ENCODE measurements around the gene IL9.

The IL9 gene

GRCh38 chr5:135895474-135896006, at the start of gene IL9:
TSS of gene IL9 (minus strand) at chr5:135895841. CDS start at chr5:135895816, 25 bp downstream.
- H3K27me3 ChIP-seq (ENCODE audit: insufficient read depth, low read length) = no peaks in the 10 kb centered on the region
- no peak within 1 kb of the TSS for H3K4me2 ChIP-seq (ENCODE audit: low read length)
- no peak within 1 kb of the TSS for H3K27ac ChIP-seq (ENCODE audit: low read depth, low read length, poor library complexity, severe bottlenecking)
- H3K36me3 ChIP-seq (ENCODE audit: insufficient read depth, low read length) = no peaks in the 10 kb centered on the region
- no peaks in the 10 kb centered on the region for H3K9me2 ChIP-seq (ENCODE audit: low read depth, low read length)
- H2AFZ ChIP-seq (ENCODE audit: low read length) = no peak within 1 kb of the TSS
- TF ChIP-seq EZH2 (IDR thresholded peaks at IDR 0.05; ENCODE audit: borderline replicate concordance, low read length) = no peak
- TF ChIP-seq CTCF (IDR thresholded peaks at IDR 0.05; ENCODE audit: low read length) = no peak
- H3K4me1 ChIP-seq (ENCODE audit: insufficient read depth, low read length, severe bottlenecking) = no peaks in the 10 kb centered on the region
- H3K9me3 ChIP-seq (ENCODE audit: low read length) = no peaks in the 10 kb centered on the region
- no peak within 1 kb of the TSS for H3K4me3 ChIP-seq (ENCODE audit: low read depth, low read length, poor library complexity, severe bottlenecking)
- H3K9ac ChIP-seq (ENCODE audit: low read length) = no peak within 1 kb of the TSS
- no peaks in the 10 kb centered on the region for H3K79me2 ChIP-seq (ENCODE audit: insufficient read depth, low read length)
- no peaks in the 10 kb centered on the region for H4K20me1 ChIP-seq (ENCODE audit: insufficient read depth, low read length)
- no peaks in the 10 kb centered on the region for H3F3A ChIP-seq (ENCODE audit: insufficient read depth, low read length)

- Histone ChIP-seq H3K4me2 (ENCODE audit: low read length) (no peak overlapping the region), H3K9me2 (ENCODE audit: low read depth, low read length) (no peaks in the 10 kb centered on the region), H3K9ac (ENCODE audit: low read length) (no peak overlapping the region), H2AFZ (ENCODE audit: low read length) (no peak overlapping the region), H3K79me2 (ENCODE audit: insufficient read depth, low read length) (no peaks in the 10 kb centered on the region), H3K4me3 (ENCODE audit: low read depth, low read length, poor library complexity, severe bottlenecking) (no peak overlapping the region), H3K4me1 (ENCODE audit: insufficient read depth, low read length, severe bottlenecking) (no peaks in the 10 kb centered on the region), H3K27ac (ENCODE audit: low read depth, low read length, poor library complexity, severe bottlenecking) (no peak overlapping the region), H3K9me3 (ENCODE audit: low read length) (no peaks in the 10 kb centered on the region), H3F3A (ENCODE audit: insufficient read depth, low read length) (no peaks in the 10 kb centered on the region), H3K36me3 (ENCODE audit: insufficient read depth, low read length) (no peaks in the 10 kb centered on the region), H4K20me1 (ENCODE audit: insufficient read depth, low read length) (no peaks in the 10 kb centered on the region), H3K27me3 (ENCODE audit: insufficient read depth, low read length) (no peaks in the 10 kb centered on the region)
- TF ChIP-seq CTCF (IDR thresholded peaks at IDR 0.05; ENCODE audit: low read length) = peak; percentile 75
- no peak for TF ChIP-seq EZH2 (IDR thresholded peaks at IDR 0.05; ENCODE audit: borderline replicate concordance, low read length)
Measured at GRCh38 chr5:135944967-135945560, 49.4 kb upstream of the IL9 start.

- Histone ChIP-seq H3K27me3 (ENCODE audit: insufficient read depth, low read length) (no peaks in the 10 kb centered on the region), H3K4me1 (ENCODE audit: insufficient read depth, low read length, severe bottlenecking) (no peaks in the 10 kb centered on the region), H3K79me2 (ENCODE audit: insufficient read depth, low read length) (no peaks in the 10 kb centered on the region), H3F3A (ENCODE audit: insufficient read depth, low read length) (no peaks in the 10 kb centered on the region), H3K27ac (ENCODE audit: low read depth, low read length, poor library complexity, severe bottlenecking) (no peak overlapping the region), H2AFZ (ENCODE audit: low read length) (no peak overlapping the region), H3K36me3 (ENCODE audit: insufficient read depth, low read length) (no peaks in the 10 kb centered on the region), H3K4me2 (ENCODE audit: low read length) (no peak overlapping the region), H3K9ac (ENCODE audit: low read length) (no peak overlapping the region), H3K4me3 (ENCODE audit: low read depth, low read length, poor library complexity, severe bottlenecking) (no peak overlapping the region), H3K9me2 (ENCODE audit: low read depth, low read length) (no peaks in the 10 kb centered on the region), H3K9me3 (ENCODE audit: low read length) (no peaks in the 10 kb centered on the region), H4K20me1 (ENCODE audit: insufficient read depth, low read length) (no peaks in the 10 kb centered on the region)
- TF ChIP-seq CTCF (IDR thresholded peaks at IDR 0.05; ENCODE audit: low read length) (no peak), EZH2 (IDR thresholded peaks at IDR 0.05; ENCODE audit: borderline replicate concordance, low read length) (no peak)
Measured at GRCh38 chr5:135944564-135944963, 48.9 kb upstream of the IL9 start.

All from OCI-LY1 (cell line).